ENCODE results near the gene LRFN2.

- no peak for TF ChIP-seq CTCF (IDR thresholded peaks at IDR 0.05; ENCODE audit: insufficient read depth, low read depth, low read length)
- no peak for TF ChIP-seq EZH2 (IDR thresholded peaks at IDR 0.05; ENCODE audit: insufficient read depth, low read length)
Observed at GRCh38 chr6:40342723-40343122, 244.4 kb downstream of the LRFN2 start.

Data from astrocyte (in vitro differentiated cells and primary cell).